PC-3 (cell line): ENCODE data around the gene SLC1A7.

Experiments
- CTCF ChIP-seq: fragments of 300-600 bp; sonication (generic); conservative IDR thresholded peaks from 2 replicates; pipeline ENCODE4 v1.5.1; 2017; ENCODE audit warnings: antibody characterized with exemption, low read depth, mild to moderate bottlenecking, low read length
- EZH2 ChIP-seq: fragments of 300-600 bp; sonication (generic); IDR thresholded peaks from one replicate; pipeline ENCODE4 v1.6.1; 2017; ENCODE audit warnings: antibody characterized with exemption, mild to moderate bottlenecking, low read length; ENCODE audit not compliant: unreplicated experiment
- EZH2phosphoT487 ChIP-seq: fragments of 300-600 bp; sonication (generic); IDR thresholded peaks from 2 replicates; pipeline ENCODE4 v1.6.1; 2018; ENCODE audit warnings: mild to moderate bottlenecking, antibody characterized with exemption, low read length, borderline replicate concordance

- no peak for TF ChIP-seq CTCF
- no peak for TF ChIP-seq EZH2phosphoT487
- TF ChIP-seq EZH2, result no peak
These were observed 74.6 kb downstream of the SLC1A7 start for GRCh38 chr1:53067886-53068285.
